NCI-H187 (cell line): ENCODE data around the gene GIMAP1.

Experiments
- DNase-seq, 2 experiments: peaks; one replicate each; lab custom pipeline; 2025; lab: John Stamatoyannopoulos, UW

Gene GIMAP1

DNA sequence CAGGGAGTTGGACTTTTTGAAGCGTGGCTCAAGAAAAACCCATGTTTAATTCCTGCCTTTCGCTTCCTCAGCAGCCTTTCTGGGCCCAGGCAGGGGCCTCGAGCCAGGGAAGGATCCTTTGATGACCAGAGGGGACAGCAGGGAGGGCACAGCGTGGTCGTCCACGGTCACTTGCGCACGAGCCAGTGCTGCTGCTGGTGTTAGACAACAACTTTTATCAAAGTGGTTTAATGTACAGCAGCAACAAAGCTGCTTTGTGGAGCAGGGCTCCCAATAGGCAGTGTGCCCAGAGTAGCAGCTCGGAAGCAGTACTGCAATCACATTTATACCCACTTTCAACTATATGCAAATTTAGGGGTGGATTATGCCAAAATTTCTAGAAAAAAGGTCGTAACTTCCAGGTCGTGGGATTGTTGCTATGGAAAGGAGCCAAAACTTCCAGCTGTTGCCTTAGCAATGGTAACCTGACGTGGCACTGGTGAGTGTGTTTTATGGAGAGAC, 6.1 kb downstream of the GIMAP1 start:
- DNase-seq = no peak

DNA sequence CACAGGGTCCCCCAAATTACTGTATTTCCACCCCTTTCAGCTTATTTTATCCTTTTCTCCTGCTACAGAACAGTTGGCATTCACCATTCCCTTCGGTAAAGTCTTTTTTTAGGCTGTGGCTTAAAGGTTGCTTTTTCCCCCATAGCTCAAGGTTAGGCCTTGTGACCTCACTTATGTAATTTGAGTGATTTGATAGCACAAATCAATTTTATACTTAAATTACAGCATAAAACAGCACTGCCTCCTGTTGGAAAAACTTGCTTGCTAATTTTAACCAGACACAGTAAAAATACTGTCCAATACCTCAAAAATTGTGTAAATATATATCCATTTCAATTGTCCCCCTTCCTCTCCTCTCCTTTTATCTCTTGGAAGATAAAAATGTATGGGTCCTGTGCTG, 7.1 kb downstream of the GIMAP1 start:
- no peak for DNase-seq

DNA sequence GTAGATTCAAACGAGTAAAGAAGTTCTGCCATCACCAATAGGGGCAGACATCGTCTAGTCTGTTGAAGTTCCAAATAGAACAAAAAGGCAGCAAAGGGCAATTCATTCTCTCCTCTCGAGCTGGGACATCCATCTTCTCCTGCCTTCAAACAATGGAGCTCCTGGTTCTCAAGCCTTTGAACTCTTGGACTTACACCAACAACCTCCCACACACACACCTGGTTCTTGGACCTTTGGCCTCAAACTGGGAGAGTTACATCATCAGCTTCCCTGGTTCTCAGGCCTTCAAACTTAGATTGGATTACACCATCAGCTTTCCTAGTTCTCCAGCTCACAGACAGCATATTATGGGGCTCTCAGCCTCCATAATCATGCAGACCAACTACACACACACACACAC, 11.0 kb downstream of the GIMAP1 start:
- DNase-seq = no peak

DNA sequence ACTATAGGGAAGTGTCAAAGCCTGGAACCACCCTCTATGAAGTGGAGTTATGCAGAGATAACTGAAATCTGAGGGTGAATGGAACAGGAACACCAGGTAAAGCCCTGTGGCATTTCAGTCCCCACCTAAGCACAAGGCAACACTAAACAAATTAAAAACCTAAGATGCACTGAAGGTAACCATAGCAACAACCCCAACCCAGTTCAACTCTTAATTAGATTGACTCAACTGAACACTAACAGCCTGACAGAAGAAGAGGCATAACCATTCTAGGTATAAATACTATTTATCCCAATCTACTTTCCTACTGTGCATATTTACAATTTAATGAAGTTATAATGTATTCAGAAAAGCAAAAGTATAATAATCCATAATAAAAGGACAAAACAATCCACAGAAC, 11.6 kb downstream of the GIMAP1 start:
- no peak for DNase-seq

DNA sequence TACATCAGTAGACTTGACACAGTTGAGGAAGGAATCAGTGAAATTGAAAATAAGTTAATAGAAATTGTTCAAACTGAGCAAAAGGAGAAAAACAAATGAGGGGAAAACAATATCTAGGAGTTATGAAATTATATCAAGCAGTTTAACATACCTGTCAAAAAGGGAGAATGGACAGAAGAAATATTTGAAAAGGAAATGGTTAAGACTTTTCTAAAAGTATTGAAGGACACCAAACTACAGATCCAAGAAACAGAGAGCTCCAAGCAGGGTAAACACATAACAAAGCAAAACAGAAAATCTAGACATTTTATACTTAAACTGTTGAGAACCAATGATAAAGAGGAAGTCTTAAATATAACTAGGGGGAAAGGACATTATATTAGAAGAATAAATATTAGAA, 12.2 kb downstream of the GIMAP1 start:
- DNase-seq = no peak

DNA sequence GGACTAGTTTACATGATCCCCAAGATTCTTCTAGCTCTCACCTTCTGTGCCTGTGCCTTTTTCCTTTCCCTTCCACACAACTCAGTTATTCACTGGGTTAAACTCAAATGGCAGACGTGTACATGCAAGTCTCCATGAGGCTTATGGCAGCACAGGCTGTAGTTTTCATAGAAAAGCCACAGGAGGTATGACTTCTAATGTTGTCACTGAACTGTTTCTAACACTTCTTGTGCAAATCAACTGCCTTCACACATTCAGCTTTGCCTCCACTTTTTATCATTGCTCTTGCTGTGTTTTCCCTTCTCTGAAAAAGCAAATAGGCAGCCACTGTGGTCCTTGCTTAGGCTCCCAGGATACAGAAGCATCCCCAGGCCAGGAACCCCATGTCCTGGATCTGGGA, 15.5 kb downstream of the GIMAP1 start:
- DNase-seq = no peak

DNA sequence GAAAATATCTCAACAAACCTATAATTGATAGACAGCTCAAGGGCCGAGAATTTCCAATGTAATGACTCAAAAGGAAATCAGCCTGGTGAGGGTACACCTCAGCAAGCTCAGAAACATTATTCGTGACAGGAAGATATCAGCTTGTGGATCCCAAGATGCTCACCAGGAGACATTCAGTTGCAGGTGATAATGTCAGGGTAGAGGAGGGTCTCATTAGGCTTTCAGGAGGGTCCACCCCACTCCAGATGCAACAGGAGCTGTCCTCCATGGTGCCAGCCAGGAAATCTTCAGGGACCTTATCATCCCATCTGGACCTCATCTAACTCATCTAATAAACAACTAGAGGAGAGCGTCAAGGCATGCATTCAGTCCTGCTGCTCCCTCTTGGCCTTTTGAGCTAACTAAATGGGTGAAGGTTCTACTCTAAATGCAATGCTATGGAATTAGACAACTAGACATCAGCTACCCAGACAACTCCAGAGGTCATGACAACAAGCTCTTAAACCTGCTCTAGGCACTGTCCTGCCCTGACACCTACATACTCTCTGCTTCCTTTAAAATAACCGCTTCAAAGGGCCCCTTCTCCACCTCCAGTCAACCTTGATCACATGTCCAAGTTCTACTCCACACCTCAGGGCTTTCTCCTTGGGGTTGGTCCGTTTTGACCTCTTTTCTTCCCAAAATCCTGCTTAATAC, 16.5 kb downstream of the GIMAP1 start:
- no peak for DNase-seq

DNA sequence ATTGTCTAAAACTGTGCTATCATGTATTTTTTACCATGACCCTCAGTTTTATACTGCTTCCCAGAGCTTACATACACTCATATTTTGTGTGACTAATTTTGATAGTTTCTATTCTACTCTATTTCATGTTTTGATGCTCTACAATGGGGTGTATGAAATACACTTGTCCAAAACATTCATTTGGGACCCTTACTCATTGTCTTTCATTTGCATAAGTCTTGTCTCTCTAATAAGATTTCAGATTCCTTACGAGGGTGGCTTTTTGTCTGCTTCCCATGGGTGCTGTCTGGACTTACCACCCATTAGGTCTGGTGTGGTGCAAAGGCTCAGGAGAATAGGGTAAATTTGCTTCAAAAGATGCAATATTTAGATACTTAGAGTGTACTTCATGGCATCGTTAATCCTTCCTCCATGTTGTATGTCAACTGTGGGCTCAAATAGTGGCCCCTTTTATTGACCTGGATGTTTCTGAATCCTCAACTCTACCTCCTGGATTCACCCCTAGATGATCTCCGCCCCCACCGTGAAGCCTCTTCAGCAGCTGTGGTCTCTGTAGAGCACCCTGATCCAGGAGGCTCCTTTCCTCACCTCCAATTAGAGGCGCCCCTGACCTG, 17.2 kb downstream of the GIMAP1 start:
- DNase-seq = no peak

DNA sequence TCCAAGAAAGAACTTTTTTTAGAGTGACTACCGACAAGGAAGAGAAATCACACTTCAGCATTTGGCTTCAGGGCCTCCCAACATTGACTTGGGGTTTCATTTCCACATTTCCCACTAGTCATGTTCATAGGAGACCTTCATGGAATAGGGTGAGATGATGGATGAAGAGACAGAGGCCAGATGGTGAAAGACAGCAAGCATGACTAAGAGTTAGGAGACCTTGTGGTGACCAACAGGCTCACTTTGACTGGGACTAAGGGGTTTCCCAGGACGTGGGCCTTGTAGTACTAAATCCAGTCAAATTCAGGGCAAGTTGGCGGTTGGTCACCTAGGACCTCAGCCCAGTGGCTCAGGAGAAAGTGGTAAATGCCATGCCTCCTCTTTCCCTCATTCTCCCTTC, 17.8 kb downstream of the GIMAP1 start:
- no peak for DNase-seq

DNA sequence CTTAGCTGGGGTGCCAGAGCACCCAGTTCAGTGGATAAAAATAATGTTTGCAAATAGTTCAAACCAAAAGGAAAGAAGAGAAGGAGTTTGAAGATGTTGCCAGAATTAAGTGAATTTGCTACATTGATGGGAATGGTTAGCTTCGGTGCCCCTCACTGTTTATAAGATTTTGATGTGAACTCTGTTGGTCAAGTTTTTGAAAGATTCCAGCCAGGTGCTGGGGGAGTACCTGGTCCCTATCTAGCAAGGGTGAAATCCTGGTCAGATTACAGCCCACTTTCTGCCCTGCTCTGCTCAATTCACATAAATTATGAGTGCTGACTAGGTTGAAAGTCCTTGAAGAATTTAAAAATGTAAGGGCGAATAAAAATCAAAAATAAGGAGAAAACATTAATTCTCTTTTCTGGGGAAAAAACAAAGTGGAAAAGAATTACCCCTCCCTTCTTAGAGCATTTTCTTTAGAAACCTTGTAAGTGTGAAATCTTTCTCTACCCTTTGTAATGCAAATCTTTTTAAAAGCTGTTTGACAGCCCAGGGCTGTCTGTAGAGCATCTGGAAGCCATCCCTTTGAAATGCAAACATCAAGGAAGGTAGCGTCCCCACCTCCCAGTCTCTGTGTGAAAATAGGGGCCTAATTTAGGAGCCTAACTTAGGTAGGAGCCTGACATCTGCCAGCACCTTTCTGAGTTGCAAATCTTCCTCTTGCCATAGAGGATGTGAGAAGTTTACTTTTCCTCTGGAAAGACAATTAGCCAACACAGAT, 19.4 kb downstream of the GIMAP1 start:
- no peak for DNase-seq

DNA sequence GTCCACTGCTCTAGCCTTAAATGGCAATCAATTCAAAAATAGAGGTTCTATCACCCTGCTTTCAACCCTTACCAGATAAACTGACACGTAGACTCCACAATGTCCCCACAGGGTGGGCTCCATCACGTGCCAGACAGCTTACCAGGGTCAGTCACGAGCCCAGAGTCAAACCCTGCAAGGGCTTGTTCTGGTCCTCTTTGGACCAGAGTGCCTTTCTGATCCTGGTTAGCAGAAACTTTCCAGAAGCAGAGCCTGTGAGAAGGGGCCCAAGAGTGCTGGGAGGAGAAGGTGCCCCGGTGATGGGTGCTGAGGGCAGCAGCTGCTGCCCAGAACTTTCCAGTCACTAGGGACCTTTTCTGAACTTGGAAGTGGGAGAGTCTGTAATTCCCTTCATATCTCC, 20.5 kb downstream of the GIMAP1 start:
- DNase-seq = no peak

DNA sequence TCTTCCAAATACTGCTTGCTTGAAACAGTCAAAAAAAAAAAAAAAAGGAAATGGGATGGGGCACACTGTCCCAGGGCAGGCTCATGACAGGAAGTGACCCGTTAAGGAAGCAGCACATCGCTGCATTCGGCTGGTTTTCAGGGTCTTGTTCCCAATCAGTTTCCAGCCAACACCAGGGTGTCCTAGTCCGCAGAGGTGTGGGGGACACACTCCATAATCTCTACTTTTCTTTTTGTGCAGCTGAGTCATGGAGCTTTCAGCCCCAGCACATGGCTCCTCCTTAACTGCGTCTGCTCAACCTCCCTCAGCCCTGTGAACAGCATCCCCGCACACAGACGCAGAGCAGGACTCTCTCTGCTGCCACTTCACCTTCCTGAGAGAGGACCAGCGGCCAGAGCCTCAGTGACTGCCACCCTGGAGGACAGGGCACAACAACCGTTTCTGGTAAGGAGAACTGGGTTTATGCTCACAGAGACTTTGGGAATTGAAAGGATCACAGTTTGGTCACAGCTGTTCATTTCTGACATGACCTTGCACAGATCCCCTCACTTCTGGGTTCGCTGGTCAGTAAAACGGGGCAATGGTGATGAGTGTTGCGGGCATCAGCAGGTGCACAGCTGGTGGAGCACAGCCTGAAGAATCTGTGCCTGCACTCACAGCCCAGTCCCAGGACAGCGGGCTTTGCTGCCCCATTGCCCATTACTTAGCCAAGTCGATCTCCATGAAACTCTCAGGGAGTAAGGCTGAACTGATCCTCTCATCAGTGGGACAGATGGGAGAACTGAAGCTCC, 21.0 kb downstream of the GIMAP1 start, which contains the start of gene GIMAP5:
TSS of gene GIMAP5 (plus strand) at position 154 of the 791 bp plus-strand sequence. CDS start 3,467 bp downstream, outside the sequence.
- no peak for DNase-seq

DNA sequence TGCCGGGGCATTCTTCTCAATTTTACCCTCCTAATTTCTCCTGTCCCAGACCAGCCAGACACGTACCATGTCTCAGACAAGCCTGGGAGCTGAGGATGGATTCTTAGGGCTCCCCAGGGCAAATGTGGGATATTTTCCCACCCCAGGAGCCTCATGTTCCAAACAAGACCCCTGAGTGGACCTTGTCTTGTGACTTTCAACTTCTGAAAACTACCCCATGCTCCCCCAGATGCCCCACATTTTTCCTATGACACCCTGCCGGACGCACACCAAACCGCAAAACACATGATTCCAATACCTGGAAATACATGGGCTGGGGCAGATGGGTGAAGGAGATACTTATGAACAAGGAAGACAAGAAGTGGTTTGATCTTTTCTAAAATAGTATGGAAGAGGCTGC, 21.7 kb downstream of the GIMAP1 start:
- DNase-seq = no peak

DNA sequence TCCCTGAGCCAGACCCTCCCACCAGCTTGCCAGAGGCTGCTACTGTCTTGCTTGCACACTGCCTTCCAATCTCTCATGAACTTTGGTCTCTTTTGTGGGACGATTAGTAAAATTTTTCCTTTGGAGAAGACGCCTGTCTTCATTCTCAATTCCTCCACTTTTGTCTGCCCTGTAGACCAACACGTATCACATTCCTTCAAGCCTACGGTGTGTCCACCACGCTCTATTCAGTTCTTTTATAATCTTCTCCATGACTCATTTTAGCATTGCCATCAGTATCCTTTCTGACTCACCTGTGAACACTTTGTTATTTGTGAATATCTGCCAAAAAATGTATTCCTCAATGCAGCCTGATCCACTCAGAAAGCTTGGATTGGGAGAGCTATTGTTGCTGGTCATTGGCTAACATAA, 22.2 kb downstream of the GIMAP1 start:
- no peak for DNase-seq

DNA sequence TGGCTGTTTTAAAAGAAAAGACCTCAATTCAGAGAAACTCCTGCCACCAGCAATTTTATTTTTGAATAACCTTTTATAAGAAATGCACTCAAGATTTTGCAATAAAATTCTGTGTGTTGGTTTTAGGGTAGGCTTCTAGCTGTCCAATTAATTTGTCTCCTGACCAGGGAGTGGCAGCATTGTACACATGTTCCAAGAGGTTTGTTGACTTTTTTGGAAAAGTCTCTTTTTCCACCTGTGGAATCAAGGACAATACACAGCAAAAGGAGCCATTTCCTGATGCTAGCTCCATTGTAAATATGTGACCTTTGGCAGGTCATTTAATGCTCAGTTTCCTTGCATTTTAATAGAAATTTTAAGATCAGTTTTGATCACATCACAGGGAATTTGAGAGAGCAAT, 22.6 kb downstream of the GIMAP1 start:
- DNase-seq = no peak

DNA sequence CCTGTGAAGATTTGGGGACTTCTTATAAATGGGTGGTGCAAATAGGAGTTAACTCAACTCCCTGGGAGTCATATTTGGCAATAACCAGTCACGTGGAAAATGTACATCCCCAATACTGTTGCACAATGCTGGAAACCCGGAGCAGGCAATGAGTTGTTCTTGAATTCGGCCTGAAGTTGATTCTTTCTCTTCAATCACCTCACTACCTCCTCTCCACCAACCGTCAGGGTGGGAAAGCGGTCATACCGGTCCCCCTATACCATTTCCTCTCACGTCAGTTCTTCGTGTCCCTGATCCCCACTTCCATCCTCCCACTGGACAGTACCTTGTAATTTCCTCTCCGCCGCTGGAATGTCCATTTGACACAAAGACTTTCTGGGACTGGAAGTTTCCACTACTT, 23.6 kb downstream of the GIMAP1 start:
- no peak for DNase-seq

DNA sequence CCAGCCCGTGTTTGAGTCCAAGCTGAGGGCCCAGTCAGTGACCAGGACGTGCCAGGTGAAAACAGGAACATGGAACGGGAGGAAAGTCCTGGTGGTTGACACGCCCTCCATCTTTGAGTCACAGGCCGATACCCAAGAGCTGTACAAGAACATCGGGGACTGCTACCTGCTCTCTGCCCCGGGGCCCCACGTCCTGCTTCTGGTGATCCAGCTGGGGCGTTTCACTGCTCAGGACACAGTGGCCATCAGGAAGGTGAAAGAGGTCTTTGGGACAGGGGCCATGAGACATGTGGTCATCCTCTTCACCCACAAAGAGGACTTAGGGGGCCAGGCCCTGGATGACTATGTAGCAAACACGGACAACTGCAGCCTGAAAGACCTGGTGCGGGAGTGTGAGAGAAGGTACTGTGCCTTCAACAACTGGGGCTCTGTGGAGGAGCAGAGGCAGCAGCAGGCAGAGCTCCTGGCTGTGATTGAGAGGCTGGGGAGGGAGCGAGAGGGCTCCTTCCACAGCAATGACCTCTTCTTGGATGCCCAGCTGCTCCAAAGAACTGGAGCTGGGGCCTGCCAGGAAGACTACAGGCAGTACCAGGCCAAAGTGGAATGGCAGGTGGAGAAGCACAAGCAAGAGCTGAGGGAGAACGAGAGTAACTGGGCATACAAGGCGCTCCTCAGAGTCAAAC, 26.0 kb downstream of the GIMAP1 start:
- DNase-seq = no peak

DNA sequence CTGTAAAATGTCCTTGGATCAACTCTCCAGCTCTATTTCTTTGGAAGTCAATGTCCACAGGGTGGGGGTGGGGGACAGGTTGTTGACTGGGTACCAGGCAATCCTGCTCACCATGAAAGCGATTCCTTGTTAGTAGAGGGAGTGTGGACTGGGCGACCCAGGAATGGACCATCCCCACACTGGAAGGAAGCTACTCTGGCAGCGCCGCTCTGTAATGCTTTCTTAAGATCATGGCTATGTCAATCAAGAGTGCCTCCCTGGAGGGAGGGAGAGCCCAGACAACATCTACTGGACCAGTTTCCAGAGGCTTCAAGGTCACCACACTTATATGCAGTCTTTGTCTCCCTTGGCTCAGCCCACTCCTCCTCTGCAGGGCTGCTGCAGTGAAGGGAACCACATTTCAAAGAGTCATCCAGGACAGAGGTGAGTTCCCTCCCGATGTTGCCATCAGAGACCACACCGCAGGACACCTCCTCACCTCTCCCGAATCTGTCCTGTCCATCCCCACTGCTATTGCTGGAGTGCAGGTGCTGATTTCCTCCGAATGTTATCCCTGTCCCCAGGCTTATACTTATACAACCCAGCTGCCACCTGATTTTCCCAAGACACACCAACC, 27.7 kb downstream of the GIMAP1 start:
- DNase-seq = no peak

DNA sequence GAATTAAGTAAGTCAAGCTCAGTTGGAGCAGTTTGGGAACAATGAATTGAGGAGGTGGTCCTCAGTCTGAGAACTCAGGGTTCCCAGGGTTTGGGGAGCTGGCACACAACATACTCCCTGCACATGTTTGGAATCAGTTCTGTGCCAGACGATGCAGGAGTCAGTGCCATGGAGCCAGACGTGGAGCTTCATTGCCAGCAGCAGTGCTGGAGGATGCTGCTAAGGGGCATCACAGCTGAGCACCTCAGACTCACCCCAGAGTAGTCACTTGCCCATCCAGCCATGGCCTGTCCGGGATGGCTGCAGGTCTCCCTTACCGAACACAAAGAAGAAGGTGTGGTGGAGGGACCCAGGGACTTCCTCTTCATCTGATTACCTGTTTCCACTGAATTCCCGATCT, 28.7 kb downstream of the GIMAP1 start:
- no peak for DNase-seq

DNA sequence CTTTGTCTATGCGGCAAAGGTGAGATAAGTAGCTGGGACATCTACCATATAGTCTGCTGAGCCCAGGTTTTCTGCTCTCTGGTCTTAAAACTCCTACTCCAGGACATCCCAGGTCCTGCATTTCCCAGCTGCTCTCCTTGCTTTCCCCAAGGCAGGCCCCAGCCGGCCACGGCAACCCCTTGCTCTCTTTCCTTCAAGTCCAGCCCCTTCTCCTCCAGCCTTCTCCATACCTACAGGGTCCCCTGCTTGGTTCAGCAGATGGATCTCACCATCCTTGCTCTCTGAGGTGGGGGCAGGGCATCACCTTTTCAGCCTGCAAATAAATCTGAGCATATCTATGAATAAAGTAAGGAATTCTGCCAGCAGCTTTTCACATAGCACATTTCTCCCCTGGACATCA, 29.5 kb downstream of the GIMAP1 start:
- no peak for DNase-seq

DNA sequence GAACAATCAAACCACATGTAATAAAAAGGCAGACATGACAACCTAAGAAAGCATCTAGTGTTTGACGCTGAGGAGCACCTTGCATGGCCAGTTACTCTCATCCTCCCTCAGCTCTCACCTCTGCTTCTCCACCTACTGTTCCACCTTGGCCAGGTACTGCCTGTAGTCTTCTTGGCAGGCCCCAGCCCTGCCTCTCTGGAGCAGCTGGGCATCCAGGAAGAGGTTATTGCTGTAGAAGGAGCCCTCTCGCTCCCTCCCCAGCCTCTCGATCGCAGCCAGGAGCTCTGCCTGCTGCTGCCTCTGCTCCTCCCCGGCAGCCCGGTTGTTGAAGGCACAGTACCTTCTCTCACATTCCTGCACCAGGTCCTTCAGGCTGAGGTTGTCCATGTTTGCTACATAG, 30.5 kb downstream of the GIMAP1 start:
- DNase-seq = no peak
